CD4-positive, alpha-beta T cell treated with Interleukin-4 for 1 hour (primary cell): ENCODE data around the gene PLCB1.
"Not testable (repeated sequence)": the region's sequence is repeated elsewhere in the genome, so short reads cannot be mapped to it uniquely, and the experiment has no call there.

Source experiments
- DNase-seq, 2 donors: peaks; one replicate each; pipeline ENCODE4 v3.0.0-alpha.2; 2020 to 2022

PLCB1 gene

GRCh38 chr20:8131598-8132483 is at the start of gene PLCB1:
TSS of gene PLCB1 (plus strand) at chr20:8132266. CDS start at chr20:8132652, 386 bp downstream.
- DNase-seq: peak; percentile 84 to 85

- no peak for DNase-seq
Measured at GRCh38 chr20:8082989-8083388, 49.1 kb upstream of the PLCB1 start.

- DNase-seq: no peak
Measured at GRCh38 chr20:8089668-8090067, 42.4 kb upstream of the PLCB1 start.

GRCh38 chr20:8094415-8094818 is 37.6 kb upstream of the PLCB1 start:
- no peak for DNase-seq

- no peak for DNase-seq
Measured at GRCh38 chr20:8094850-8095249, 37.2 kb upstream of the PLCB1 start.

GRCh38 chr20:8095648-8096572 is 36.2 kb upstream of the PLCB1 start:
- no peak for DNase-seq

GRCh38 chr20:8097307-8097706 is 34.8 kb upstream of the PLCB1 start:
- no peak for DNase-seq

- DNase-seq: no peak
Measured at GRCh38 chr20:8104252-8104651, 27.8 kb upstream of the PLCB1 start.

- DNase-seq: not testable (repeated sequence)
Measured at GRCh38 chr20:8114612-8115011, 17.5 kb upstream of the PLCB1 start.

- DNase-seq: no peak
Measured at GRCh38 chr20:8115436-8115835, 16.6 kb upstream of the PLCB1 start.

- DNase-seq: no peak
Measured at GRCh38 chr20:8116067-8116811, 15.8 kb upstream of the PLCB1 start.

- no peak for DNase-seq
Measured at GRCh38 chr20:8117636-8118035, 14.4 kb upstream of the PLCB1 start.

GRCh38 chr20:8118039-8118438 is 14.0 kb upstream of the PLCB1 start:
- DNase-seq: no peak

GRCh38 chr20:8118760-8119159 is 13.3 kb upstream of the PLCB1 start:
- no peak for DNase-seq

- no peak for DNase-seq
Measured at GRCh38 chr20:8121666-8122065, 10.4 kb upstream of the PLCB1 start.

- DNase-seq: no peak
Measured at GRCh38 chr20:8124639-8125038, 7.4 kb upstream of the PLCB1 start.

- DNase-seq: no peak
Measured at GRCh38 chr20:8126181-8126580, 5.9 kb upstream of the PLCB1 start.

GRCh38 chr20:8126841-8127378 is 5.2 kb upstream of the PLCB1 start:
- DNase-seq: no peak

GRCh38 chr20:8127553-8128255 is 4.4 kb upstream of the PLCB1 start:
- no peak for DNase-seq

GRCh38 chr20:8128291-8129060 is 3.6 kb upstream of the PLCB1 start:
- DNase-seq: no peak
